HepG2 (cell line): Measurements from ENCODE around the gene SPON1. TPM values are rescaled to one million over a fixed set of nuclear protein-coding genes. Genes with fewer than 3 reads are reported as not detected.

Experiments
- ATAC-seq: fragments of 200-7000 bp; cut with Tn5 transposase; 3 replicates; pipeline ENCODE4 v1.9.1; 2020; ENCODE audit warnings: mild to moderate bottlenecking, moderate library complexity
- BruUV-seq: library from RNA; stranded (reverse); fragments of 400-500 nt; replicated peaks from 2 replicates; lab custom pipeline; 2021; lab: Mats Ljungman, UMichigan
- CTCF ChIA-PET: fragments of 300-600 bp; formaldehyde crosslinking; extraction: SDS; loops from one replicate; lab custom pipeline; 2021; ENCODE audit warnings: low total read pairs, inconsistent platforms, low intra/inter-chr PET ratio; lab: Yijun Ruan, JAX
- POLR2A ChIA-PET: fragments of 350-600 bp; sonication (Branson Sonifier 250); formaldehyde crosslinking; loops from one replicate; lab custom pipeline; 2020; ENCODE audit warnings: antibody characterized with exemption, inconsistent platforms; lab: Yijun Ruan, JAX
- DNase-seq: peaks from one replicate; pipeline ENCODE4 v3.0.0-alpha.2; 2015; ENCODE audit warnings: low spot score
- FAIRE-seq: peaks from 3 replicates; lab custom pipeline; 2011; peaks lifted over from hg19 to GRCh38; lab: Jason Lieb, UNC
- H2AFZ ChIP-seq: one replicate; pipeline ENCODE4 v1.6.1; 2011; ENCODE audit warnings: low read length, inconsistent platforms
- H3K27ac ChIP-seq: fragments of 300-600 bp; 3 replicates; pipeline ENCODE4 v1.8.0; 2011; ENCODE audit warnings: mixed run types, mild to moderate bottlenecking, mixed read lengths, low read length, inconsistent platforms; ENCODE audit not compliant: insufficient read depth; ENCODE audit errors: extremely low read length
- H3K27me3 ChIP-seq, 2 experiments: fragments of 200-600 bp in 1 of 2; 2 replicates in 1 of 2; 3 replicates in 1 of 2; pipeline versions ENCODE4 v1.6.0 to v1.8.0; 2011; ENCODE audit warnings: low read length in 2 of 2, mild to moderate bottlenecking in 2 of 2, moderate library complexity in 2 of 2, inconsistent platforms in 1 of 2; ENCODE audit not compliant: insufficient read depth in 2 of 2, control insufficient read depth in 1 of 2
- H3K36me3 ChIP-seq, 2 experiments: fragments of 200-600 bp in 1 of 2; replicated peaks in 1 of 2; 2 replicates in 1 of 2; 3 replicates in 1 of 2; pipeline versions ENCODE4 v1.5.1 to v1.8.0; 2011; ENCODE audit warnings: low read length in 2 of 2, inconsistent platforms in 1 of 2; ENCODE audit not compliant: insufficient read depth in 2 of 2, control insufficient read depth in 1 of 2
- H3K4me1 ChIP-seq: 2 replicates; pipeline ENCODE4 v1.5.1; 2012; ENCODE audit warnings: low read length, inconsistent platforms; ENCODE audit not compliant: insufficient read depth
- H3K4me2 ChIP-seq: 2 replicates; pipeline ENCODE4 v1.6.0; 2011; ENCODE audit warnings: low read depth, low read length, inconsistent platforms
- H3K4me3 ChIP-seq, 3 experiments: fragments of 200-600 bp in 1 of 3; sonication (generic), shearing (Covaris generic) in 1 of 3; replicated peaks in 1 of 3; 2 replicates each; pipeline ENCODE4 v1.5.1; 2011 to 2016; ENCODE audit warnings: low read length in 3 of 3, inconsistent platforms in 2 of 3, low read depth in 2 of 3, mild to moderate bottlenecking in 2 of 3, control low read depth in 1 of 3, mixed read lengths in 1 of 3; ENCODE audit not compliant: insufficient read depth in 1 of 3
- H3K79me2 ChIP-seq: one replicate; pipeline ENCODE4 v1.6.1; 2011; ENCODE audit warnings: low read length, inconsistent platforms; ENCODE audit not compliant: insufficient read depth
- H3K9ac ChIP-seq: 2 replicates; pipeline ENCODE4 v1.6.0; 2011; ENCODE audit warnings: mild to moderate bottlenecking, low read depth, low read length, inconsistent platforms; ENCODE audit not compliant: insufficient read depth
- H3K9me3 ChIP-seq: 2 replicates; pipeline ENCODE4 v1.5.1; 2012; ENCODE audit warnings: mild to moderate bottlenecking, low read length
- H4K20me1 ChIP-seq: 2 replicates; pipeline ENCODE4 v1.6.0; 2011; ENCODE audit warnings: inconsistent platforms, mild to moderate bottlenecking, low read length, moderate library complexity; ENCODE audit not compliant: insufficient read depth
- CBX1 ChIP-seq: IDR thresholded peaks from one replicate; pipeline ENCODE4 v1.6.1; 2016; ENCODE audit warnings: antibody characterized with exemption, low read depth
- PAXIP1 ChIP-seq: sonication (generic); formaldehyde crosslinking; conservative IDR thresholded peaks from 2 replicates; pipeline ENCODE4 v1.4.0; 2020; ENCODE audit warnings: mild to moderate bottlenecking, missing genetic modification reagents, moderate library complexity
- PCBP1 ChIP-seq: fragments of 200-400 bp; formaldehyde crosslinking; IDR thresholded peaks from 2 replicates; pipeline ENCODE4 v1.6.1; 2017; ENCODE audit warnings: mild to moderate bottlenecking, low read depth, low read length, borderline replicate concordance
- SIX1 ChIP-seq: sonication (generic); formaldehyde crosslinking; IDR thresholded peaks from 2 replicates; pipeline ENCODE4 v1.4.0; 2020; ENCODE audit warnings: missing genetic modification reagents, borderline replicate concordance
- SUZ12 ChIP-seq: fragments of 150-350 bp; IDR thresholded peaks from 2 replicates; pipeline ENCODE4 v1.6.1; 2014; ENCODE audit warnings: low read depth, low read length
- U2AF2 ChIP-seq: fragments of 200-400 bp; formaldehyde crosslinking; IDR thresholded peaks from 2 replicates; pipeline ENCODE4 v1.6.1; 2017; ENCODE audit warnings: low read depth, mild to moderate bottlenecking, low read length
- ZNF451 ChIP-seq: sonication (generic); formaldehyde crosslinking; IDR thresholded peaks from 2 replicates; pipeline ENCODE4 v1.5.0; 2020; ENCODE audit warnings: mild to moderate bottlenecking, missing genetic modification reagents
- ZNF569 ChIP-seq: sonication (generic); formaldehyde crosslinking; IDR thresholded peaks from 2 replicates; pipeline ENCODE4 v1.5.0; 2020; ENCODE audit warnings: mild to moderate bottlenecking, missing genetic modification reagents, moderate library complexity, borderline replicate concordance
- ZNF709 ChIP-seq: sonication (generic); formaldehyde crosslinking; IDR thresholded peaks from 2 replicates; pipeline ENCODE4 v1.5.0; 2020; ENCODE audit warnings: mild to moderate bottlenecking, missing genetic modification reagents
- WGBS: methylation state at CpG from one replicate; pipeline ENCODE4 v1.1.6; 2017; ENCODE audit warnings: low lambda C conversion rate; 5-methylcytosine and 5-hydroxymethylcytosine counted together
- in situ Hi-C: cut with HindIII; loops from 2 replicates; pipeline ENCODE4 v1.10.0; 2017; ENCODE audit warnings: low pct_unique_long_range_greater_than_20kb; ENCODE audit not compliant: extremely low pct_ligation_motif_present
- intact Hi-C: fragments of 100-400 bp; cut with micrococcal nuclease; formaldehyde crosslinking; loops from one replicate; pipeline ENCODE4 v1.10.0; 2022; ENCODE audit not compliant: unreplicated experiment
- polyA plus RNA-seq, 8 experiments: library from polyadenylated mRNA; depleted of rRNA in 3 of 8; stranded (reverse) in 7 of 8; unstranded in 1 of 8; fragments of >200 nt; fragmentation: Illumina TruSeq in 4 of 8; extraction: Trizol in 4 of 8; gene quantifications; 2 replicates each; pipeline versions ENCODE4 v1.2.1 to v1.2.3, GENCODE V29; 2011 to 2016; ENCODE audit warnings: low read depth in 4 of 8, missing spikeins in 1 of 8, mixed read lengths in 1 of 8; ENCODE audit not compliant: insufficient read depth in 1 of 8
- total RNA-seq, 5 experiments: library from RNA; depleted of rRNA; stranded (reverse); fragments of >200 nt; fragmentation: Illumina TruSeq; extraction: Trizol; gene quantifications; 2 replicates each; pipeline ENCODE4 v1.2.3, GENCODE V29; 2016; ENCODE audit warnings: low read depth in 1 of 5
- TF ChIP-seq, protein P1 (sequence below): sonication (generic); formaldehyde crosslinking; IDR thresholded peaks from 2 replicates; pipeline ENCODE4 v1.4.0; 2020; ENCODE audit warnings: mild to moderate bottlenecking, missing genetic modification reagents
- TF ChIP-seq, protein P2 (sequence below): sonication (generic); formaldehyde crosslinking; IDR thresholded peaks from 2 replicates; pipeline ENCODE4 v1.4.0; 2020; ENCODE audit warnings: mild to moderate bottlenecking, missing genetic modification reagents
- TF ChIP-seq, protein P3 (sequence below): sonication (generic); formaldehyde crosslinking; IDR thresholded peaks from 2 replicates; pipeline ENCODE4 v1.4.0; 2020; ENCODE audit warnings: missing genetic modification reagents

SPON1 gene
- total and polyA plus RNA-seq, 2 of the 13 experiments (the other 11 are each of a cell fraction or from before 2014, with no cell fraction given): not detected

- TF ChIP-seq, protein P1, sequence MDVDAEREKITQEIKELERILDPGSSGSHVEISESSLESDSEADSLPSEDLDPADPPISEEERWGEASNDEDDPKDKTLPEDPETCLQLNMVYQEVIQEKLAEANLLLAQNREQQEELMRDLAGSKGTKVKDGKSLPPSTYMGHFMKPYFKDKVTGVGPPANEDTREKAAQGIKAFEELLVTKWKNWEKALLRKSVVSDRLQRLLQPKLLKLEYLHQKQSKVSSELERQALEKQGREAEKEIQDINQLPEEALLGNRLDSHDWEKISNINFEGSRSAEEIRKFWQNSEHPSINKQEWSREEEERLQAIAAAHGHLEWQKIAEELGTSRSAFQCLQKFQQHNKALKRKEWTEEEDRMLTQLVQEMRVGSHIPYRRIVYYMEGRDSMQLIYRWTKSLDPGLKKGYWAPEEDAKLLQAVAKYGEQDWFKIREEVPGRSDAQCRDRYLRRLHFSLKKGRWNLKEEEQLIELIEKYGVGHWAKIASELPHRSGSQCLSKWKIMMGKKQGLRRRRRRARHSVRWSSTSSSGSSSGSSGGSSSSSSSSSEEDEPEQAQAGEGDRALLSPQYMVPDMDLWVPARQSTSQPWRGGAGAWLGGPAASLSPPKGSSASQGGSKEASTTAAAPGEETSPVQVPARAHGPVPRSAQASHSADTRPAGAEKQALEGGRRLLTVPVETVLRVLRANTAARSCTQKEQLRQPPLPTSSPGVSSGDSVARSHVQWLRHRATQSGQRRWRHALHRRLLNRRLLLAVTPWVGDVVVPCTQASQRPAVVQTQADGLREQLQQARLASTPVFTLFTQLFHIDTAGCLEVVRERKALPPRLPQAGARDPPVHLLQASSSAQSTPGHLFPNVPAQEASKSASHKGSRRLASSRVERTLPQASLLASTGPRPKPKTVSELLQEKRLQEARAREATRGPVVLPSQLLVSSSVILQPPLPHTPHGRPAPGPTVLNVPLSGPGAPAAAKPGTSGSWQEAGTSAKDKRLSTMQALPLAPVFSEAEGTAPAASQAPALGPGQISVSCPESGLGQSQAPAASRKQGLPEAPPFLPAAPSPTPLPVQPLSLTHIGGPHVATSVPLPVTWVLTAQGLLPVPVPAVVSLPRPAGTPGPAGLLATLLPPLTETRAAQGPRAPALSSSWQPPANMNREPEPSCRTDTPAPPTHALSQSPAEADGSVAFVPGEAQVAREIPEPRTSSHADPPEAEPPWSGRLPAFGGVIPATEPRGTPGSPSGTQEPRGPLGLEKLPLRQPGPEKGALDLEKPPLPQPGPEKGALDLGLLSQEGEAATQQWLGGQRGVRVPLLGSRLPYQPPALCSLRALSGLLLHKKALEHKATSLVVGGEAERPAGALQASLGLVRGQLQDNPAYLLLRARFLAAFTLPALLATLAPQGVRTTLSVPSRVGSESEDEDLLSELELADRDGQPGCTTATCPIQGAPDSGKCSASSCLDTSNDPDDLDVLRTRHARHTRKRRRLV (CRISPR knock-in tag): no peak
Measured at GRCh38 chr11:14149683-14150082, 187.2 kb downstream of the SPON1 start (continued).

- BruUV-seq: no TSS peak
- H3K27ac ChIP-seq: no peak overlapping the region
- CTCF ChIA-PET: no interaction called here
- no peaks in the 10 kb centered on the region for H3K36me3 ChIP-seq
- H2AFZ ChIP-seq: no peak overlapping the region
- no peaks in the 10 kb centered on the region for H4K20me1 ChIP-seq
- H3K79me2 ChIP-seq: no peaks in the 10 kb centered on the region
- no peak overlapping the region for H3K9ac ChIP-seq
- peaks cover 13% of the 10 kb centered on the region for H3K9me3 ChIP-seq
- in situ Hi-C loops: no loop called here
- intact Hi-C loops: no loop called here
- no peak overlapping the region for H3K4me3 ChIP-seq
- DNase-seq: no peak
- no peak overlapping the region for H3K4me2 ChIP-seq
- no peaks in the 10 kb centered on the region for H3K4me1 ChIP-seq
- POLR2A ChIA-PET: no interaction called here
- no peak for FAIRE-seq
- no peak for ATAC-seq
- WGBS: 0% methylated on average over 4 of the region's 4 CpGs
- H3K27me3 ChIP-seq: no peaks in the 10 kb centered on the region
- no peak for TF ChIP-seq PCBP1
- TF ChIP-seq, protein P2, sequence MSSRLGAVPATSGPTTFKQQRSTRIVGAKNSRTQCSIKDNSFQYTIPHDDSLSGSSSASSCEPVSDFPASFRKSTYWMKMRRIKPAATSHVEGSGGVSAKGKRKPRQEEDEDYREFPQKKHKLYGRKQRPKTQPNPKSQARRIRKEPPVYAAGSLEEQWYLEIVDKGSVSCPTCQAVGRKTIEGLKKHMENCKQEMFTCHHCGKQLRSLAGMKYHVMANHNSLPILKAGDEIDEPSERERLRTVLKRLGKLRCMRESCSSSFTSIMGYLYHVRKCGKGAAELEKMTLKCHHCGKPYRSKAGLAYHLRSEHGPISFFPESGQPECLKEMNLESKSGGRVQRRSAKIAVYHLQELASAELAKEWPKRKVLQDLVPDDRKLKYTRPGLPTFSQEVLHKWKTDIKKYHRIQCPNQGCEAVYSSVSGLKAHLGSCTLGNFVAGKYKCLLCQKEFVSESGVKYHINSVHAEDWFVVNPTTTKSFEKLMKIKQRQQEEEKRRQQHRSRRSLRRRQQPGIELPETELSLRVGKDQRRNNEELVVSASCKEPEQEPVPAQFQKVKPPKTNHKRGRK (CRISPR knock-in tag): no peak
- no peak for TF ChIP-seq ZNF709
- TF ChIP-seq ZNF569: no peak
- no peak for TF ChIP-seq PAXIP1
- TF ChIP-seq SUZ12: no peak
- no peak for TF ChIP-seq CBX1
- TF ChIP-seq, protein P3, sequence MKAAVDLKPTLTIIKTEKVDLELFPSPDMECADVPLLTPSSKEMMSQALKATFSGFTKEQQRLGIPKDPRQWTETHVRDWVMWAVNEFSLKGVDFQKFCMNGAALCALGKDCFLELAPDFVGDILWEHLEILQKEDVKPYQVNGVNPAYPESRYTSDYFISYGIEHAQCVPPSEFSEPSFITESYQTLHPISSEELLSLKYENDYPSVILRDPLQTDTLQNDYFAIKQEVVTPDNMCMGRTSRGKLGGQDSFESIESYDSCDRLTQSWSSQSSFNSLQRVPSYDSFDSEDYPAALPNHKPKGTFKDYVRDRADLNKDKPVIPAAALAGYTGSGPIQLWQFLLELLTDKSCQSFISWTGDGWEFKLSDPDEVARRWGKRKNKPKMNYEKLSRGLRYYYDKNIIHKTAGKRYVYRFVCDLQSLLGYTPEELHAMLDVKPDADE: no peak
- TF ChIP-seq U2AF2: no peak
- no peak for TF ChIP-seq SIX1 (CRISPR knock-in tag)
- TF ChIP-seq ZNF451 (CRISPR knock-in tag): no peak
Measured at GRCh38 chr11:14150878-14151277, 188.4 kb downstream of the SPON1 start.
